Panc1 (cell line): ENCODE data around the gene C5orf46. TPM values are rescaled to one million over a fixed set of nuclear protein-coding genes. Genes with fewer than 3 reads are reported as not detected.

Experiments
- ATAC-seq: fragments of 200-7000 bp; cut with Tn5 transposase; 2 replicates; pipeline ENCODE4 v1.9.1; 2020; ENCODE audit warnings: mild to moderate bottlenecking, moderate library complexity
- BruUV-seq: library from RNA; stranded (reverse); fragments of 400-500 nt; replicated peaks from 2 replicates; lab custom pipeline; 2021; lab: Mats Ljungman, UMichigan
- CTCF ChIA-PET: fragments of 300-600 bp; sonication (Branson Sonifier 250); formaldehyde crosslinking; loops from one replicate; lab custom pipeline; 2022; ENCODE audit warnings: antibody characterized with exemption; lab: Charles Lee
- POLR2A ChIA-PET: fragments of 300-600 bp; sonication (Branson Sonifier 250); formaldehyde crosslinking; loops from one replicate; lab custom pipeline; 2022; ENCODE audit warnings: antibody characterized with exemption; lab: Charles Lee
- DNase-seq: peaks from one replicate; pipeline ENCODE4 v3.0.0-alpha.2; 2010; ENCODE audit warnings: low read depth, low spot score
- H3K27ac ChIP-seq: 2 replicates; pipeline ENCODE4 v1.5.1; 2011; ENCODE audit warnings: mild to moderate bottlenecking, low read length, inconsistent platforms
- H3K27me3 ChIP-seq: fragments of 200-500 bp; sonication (Bioruptor generic); 2 replicates; pipeline ENCODE4 v1.6.0; 2014; ENCODE audit warnings: low read length, inconsistent platforms; ENCODE audit not compliant: control insufficient read depth, insufficient read depth
- H3K36me3 ChIP-seq: fragments of 200-500 bp; sonication (Bioruptor generic); 2 replicates; pipeline ENCODE4 v1.5.1; 2014; ENCODE audit warnings: inconsistent platforms, mild to moderate bottlenecking, low read length, moderate library complexity; ENCODE audit not compliant: control insufficient read depth, insufficient read depth
- H3K4me1 ChIP-seq: 2 replicates; pipeline ENCODE4 v1.5.1; 2011; ENCODE audit warnings: inconsistent platforms, mild to moderate bottlenecking, low read length, moderate library complexity; ENCODE audit not compliant: control insufficient read depth, insufficient read depth
- H3K4me3 ChIP-seq, 2 experiments: 2 replicates each; pipeline ENCODE4 v1.5.1; 2011 to 2012; ENCODE audit warnings: low read depth in 2 of 2, low read length in 2 of 2, mild to moderate bottlenecking in 2 of 2, inconsistent platforms in 1 of 2, moderate library complexity in 1 of 2
- H3K9me3 ChIP-seq: fragments of 200-500 bp; sonication (Bioruptor generic); 2 replicates; pipeline ENCODE4 v1.5.1; 2014; ENCODE audit warnings: low read depth, mild to moderate bottlenecking, inconsistent platforms, low read length, moderate library complexity; ENCODE audit not compliant: control insufficient read depth, insufficient read depth
- POLR2AphosphoS5 ChIP-seq: IDR thresholded peaks from 2 replicates; pipeline ENCODE4 v1.6.1; 2012; ENCODE audit warnings: mild to moderate bottlenecking, low read depth, low read length, moderate library complexity
- REST ChIP-seq, 2 experiments: IDR thresholded peaks; 2 replicates each; pipeline ENCODE4 v1.6.1; 2011 to 2012; ENCODE audit warnings: low read depth in 2 of 2, control low read depth in 1 of 2, low read length in 1 of 2, mild to moderate bottlenecking in 1 of 2, moderate library complexity in 1 of 2; ENCODE audit not compliant: insufficient read depth in 1 of 2
- SIN3A ChIP-seq: IDR thresholded peaks from 2 replicates; pipeline ENCODE4 v1.6.1; 2012; ENCODE audit warnings: low read depth, mild to moderate bottlenecking, low read length, moderate library complexity, borderline replicate concordance; ENCODE audit not compliant: insufficient read depth
- TCF7L2 ChIP-seq: IDR thresholded peaks from 2 replicates; pipeline ENCODE4 v1.6.1; 2011; ENCODE audit warnings: mild to moderate bottlenecking, low read depth, low read length, inconsistent platforms
- in situ Hi-C: cut with HindIII; loops from 2 replicates; pipeline ENCODE4 v1.10.0; 2016; ENCODE audit warnings: low sequenced_read_pairs, low pct_unique_long_range_greater_than_20kb
- intact Hi-C: fragments of 100-400 bp; cut with micrococcal nuclease; formaldehyde crosslinking; loops from one replicate; pipeline ENCODE4 v1.10.0; 2022; ENCODE audit not compliant: unreplicated experiment
- total RNA-seq: library from RNA; stranded (reverse); gene quantifications from one replicate; pipeline ENCODE4 v1.2.1, GENCODE V29; 2021; ENCODE audit not compliant: unreplicated experiment
- TF ChIP-seq, protein P1 (sequence below): fragments of 450-650 bp; IDR thresholded peaks from 2 replicates; pipeline ENCODE4 v1.5.1; 2017; ENCODE audit warnings: mild to moderate bottlenecking

The C5orf46 gene
- total RNA-seq, 1 experiment from 2014 or later = not detected

DNA sequence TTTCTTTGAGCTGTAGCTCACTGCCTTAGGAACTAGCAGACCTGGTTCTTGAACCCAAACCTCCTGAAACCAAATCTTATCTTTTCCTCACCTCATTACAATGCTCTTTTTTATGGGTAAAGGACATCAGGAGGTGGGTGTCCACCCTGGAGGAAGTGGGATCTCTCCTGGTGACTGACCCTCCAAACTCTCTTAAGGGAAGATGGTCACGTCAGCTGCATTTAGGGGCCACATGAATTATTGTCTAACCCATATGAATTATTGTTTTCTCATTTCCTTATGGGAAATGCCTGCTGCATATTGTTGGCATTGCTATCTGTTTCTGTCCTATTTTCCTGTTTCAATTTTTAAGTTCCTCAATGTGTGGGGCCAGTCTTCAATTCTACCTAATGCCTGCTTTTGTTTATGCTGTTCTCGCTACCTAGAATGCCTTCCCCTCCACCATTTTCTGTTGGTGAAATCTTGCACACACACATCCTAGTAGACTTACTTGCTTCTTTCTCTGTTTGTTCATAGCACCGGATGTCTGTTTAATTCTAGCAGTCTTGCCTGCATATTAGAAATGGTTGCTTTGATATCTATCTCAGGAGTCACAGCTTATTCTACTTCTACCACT is 52.9 kb downstream of the C5orf46 start:
- in situ Hi-C loops = no loop called here
- Histone ChIP-seq H3K4me3 (no peak overlapping the region), H3K27me3 (no peaks in the 10 kb centered on the region; the same call in 1 of the 2 replicates), H3K36me3 (no peaks in the 10 kb centered on the region), H3K9me3 (no peaks in the 10 kb centered on the region), H3K4me1 (no peaks in the 10 kb centered on the region), H3K27ac (no peak overlapping the region)
- intact Hi-C loops = no loop called here
- no peak for DNase-seq
- ChIA-PET POLR2A (no interaction called here), CTCF (no interaction called here)
- TF ChIP-seq, protein P1, sequence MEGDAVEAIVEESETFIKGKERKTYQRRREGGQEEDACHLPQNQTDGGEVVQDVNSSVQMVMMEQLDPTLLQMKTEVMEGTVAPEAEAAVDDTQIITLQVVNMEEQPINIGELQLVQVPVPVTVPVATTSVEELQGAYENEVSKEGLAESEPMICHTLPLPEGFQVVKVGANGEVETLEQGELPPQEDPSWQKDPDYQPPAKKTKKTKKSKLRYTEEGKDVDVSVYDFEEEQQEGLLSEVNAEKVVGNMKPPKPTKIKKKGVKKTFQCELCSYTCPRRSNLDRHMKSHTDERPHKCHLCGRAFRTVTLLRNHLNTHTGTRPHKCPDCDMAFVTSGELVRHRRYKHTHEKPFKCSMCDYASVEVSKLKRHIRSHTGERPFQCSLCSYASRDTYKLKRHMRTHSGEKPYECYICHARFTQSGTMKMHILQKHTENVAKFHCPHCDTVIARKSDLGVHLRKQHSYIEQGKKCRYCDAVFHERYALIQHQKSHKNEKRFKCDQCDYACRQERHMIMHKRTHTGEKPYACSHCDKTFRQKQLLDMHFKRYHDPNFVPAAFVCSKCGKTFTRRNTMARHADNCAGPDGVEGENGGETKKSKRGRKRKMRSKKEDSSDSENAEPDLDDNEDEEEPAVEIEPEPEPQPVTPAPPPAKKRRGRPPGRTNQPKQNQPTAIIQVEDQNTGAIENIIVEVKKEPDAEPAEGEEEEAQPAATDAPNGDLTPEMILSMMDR = no peak
- TF ChIP-seq TCF7L2 = no peak
- no peak for TF ChIP-seq REST (IDR thresholded peaks at IDR 0.05; ENCODE audit: insufficient read depth in 1 of 2, low read depth in 2 of 2, low read length in 1 of 2)
- TF ChIP-seq SIN3A = no peak
- no peak for TF ChIP-seq POLR2AphosphoS5
- no peak for ATAC-seq
- BruUV-seq = no TSS peak

DNA sequence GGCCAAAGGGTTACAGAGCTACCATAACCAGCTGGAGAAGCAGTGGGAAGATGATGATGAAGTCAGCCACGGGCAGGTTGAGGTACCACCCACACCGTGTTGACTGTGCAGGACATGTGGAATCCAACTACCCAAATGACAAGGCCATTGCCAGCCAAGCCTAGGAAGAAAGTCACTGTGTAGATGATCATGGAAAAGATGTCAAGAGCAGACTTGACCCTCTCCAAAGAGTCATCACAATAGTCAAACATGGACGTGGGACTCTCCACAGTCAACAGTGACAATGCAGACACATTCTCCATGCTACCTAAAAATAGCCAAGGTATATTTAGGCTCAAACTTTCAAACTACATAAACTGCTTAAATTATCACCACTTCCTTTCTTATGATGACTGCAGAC is 54.0 kb downstream of the C5orf46 start:
- ATAC-seq (no peak), DNase-seq (no peak)
- intact Hi-C loops = no loop called here
- no peaks in the 10 kb centered on the region for H3K9me3 ChIP-seq
- H3K27me3 ChIP-seq = no peaks in the 10 kb centered on the region; the same call in 1 of the 2 replicates
- H3K4me1 ChIP-seq = no peaks in the 10 kb centered on the region
- no peak overlapping the region for H3K4me3 ChIP-seq
- BruUV-seq = no TSS peak
- in situ Hi-C loops = no loop called here
- CTCF ChIA-PET = no interaction called here
- POLR2A ChIA-PET = no interaction called here
- no peak overlapping the region for H3K27ac ChIP-seq
- H3K36me3 ChIP-seq = no peaks in the 10 kb centered on the region
- TF ChIP-seq, protein P1 = no peak
- TF ChIP-seq REST (IDR thresholded peaks at IDR 0.05; ENCODE audit: insufficient read depth in 1 of 2, low read depth in 2 of 2, low read length in 1 of 2) (no peak), POLR2AphosphoS5 (no peak), SIN3A (no peak), TCF7L2 (no peak)
